ENCODE data around the gene KDF1.
A peak's percentile ranks its signal among the peaks of the same experiment; 100 is the strongest.

Gene KDF1

GRCh38 chr1:26910343-26911160 lies 49.7 kb downstream of the KDF1 start:
- H3K36me3 ChIP-seq (ENCODE audit: control insufficient read depth, insufficient read depth, low read length): no peaks in the 10 kb centered on the region
- no peak for DNase-seq (ENCODE audit: extremely low read depth, insufficient read length)
- no peaks in the 10 kb centered on the region for H3K27me3 ChIP-seq (replicated peaks; ENCODE audit: control insufficient read depth, insufficient read depth, low read length)
- TF ChIP-seq CTCF (IDR thresholded peaks at IDR 0.05; ENCODE audit: insufficient read depth, low read length, poor library complexity, severe bottlenecking): no peak
- H3K4me3 ChIP-seq (replicated peaks; ENCODE audit: low read depth, low read length): no peak overlapping the region

- Histone ChIP-seq H3K36me3 (ENCODE audit: control insufficient read depth, insufficient read depth, low read length) (no peaks in the 10 kb centered on the region), H3K4me3 (replicated peaks; ENCODE audit: low read depth, low read length) (no peak overlapping the region), H3K27me3 (replicated peaks; ENCODE audit: control insufficient read depth, insufficient read depth, low read length) (no peaks in the 10 kb centered on the region)
- no peak for TF ChIP-seq CTCF (IDR thresholded peaks at IDR 0.05; ENCODE audit: insufficient read depth, low read length, poor library complexity, severe bottlenecking)
- no peak for DNase-seq (ENCODE audit: extremely low read depth, insufficient read length)
Measured at GRCh38 chr1:26909951-26910342, 50.3 kb downstream of the KDF1 start.

- Histone ChIP-seq H3K27me3 (replicated peaks; ENCODE audit: control insufficient read depth, insufficient read depth, low read length) (no peaks in the 10 kb centered on the region), H3K4me3 (replicated peaks; ENCODE audit: low read depth, low read length) (no peak overlapping the region), H3K36me3 (ENCODE audit: control insufficient read depth, insufficient read depth, low read length) (no peaks in the 10 kb centered on the region)
- TF ChIP-seq CTCF (IDR thresholded peaks at IDR 0.05; ENCODE audit: insufficient read depth, low read length, poor library complexity, severe bottlenecking): no peak
- no peak for DNase-seq (ENCODE audit: extremely low read depth, insufficient read length)
Measured at GRCh38 chr1:26907071-26907917, 53.0 kb downstream of the KDF1 start.

- Histone ChIP-seq H3K4me3 (replicated peaks; ENCODE audit: low read depth, low read length) (peak overlapping the region; percentile 96), H3K36me3 (ENCODE audit: control insufficient read depth, insufficient read depth, low read length) (no peaks in the 10 kb centered on the region), H3K27me3 (replicated peaks; ENCODE audit: control insufficient read depth, insufficient read depth, low read length) (no peaks in the 10 kb centered on the region)
- no peak for TF ChIP-seq CTCF (IDR thresholded peaks at IDR 0.05; ENCODE audit: insufficient read depth, low read length, poor library complexity, severe bottlenecking)
- DNase-seq (ENCODE audit: extremely low read depth, insufficient read length): no peak
Measured at GRCh38 chr1:26900815-26901511, 59.3 kb downstream of the KDF1 start.

GRCh38 chr1:26900001-26900814 lies 60.1 kb downstream of the KDF1 start, which contains the start of gene GPATCH3:
GPATCH3 (minus strand) TSS chr1:26900467; CDS start chr1:26900442, 25 bp downstream.
- no peaks in the 10 kb centered on the region for H3K27me3 ChIP-seq (replicated peaks; ENCODE audit: control insufficient read depth, insufficient read depth, low read length)
- peaks cover 3% of the 10 kb centered on the region for H3K36me3 ChIP-seq (ENCODE audit: control insufficient read depth, insufficient read depth, low read length)
- peak within 1 kb of the TSS; percentile 96 for H3K4me3 ChIP-seq (replicated peaks; ENCODE audit: low read depth, low read length)
- DNase-seq (ENCODE audit: extremely low read depth, insufficient read length): peak; percentile 81
- no peak for TF ChIP-seq CTCF (IDR thresholded peaks at IDR 0.05; ENCODE audit: insufficient read depth, low read length, poor library complexity, severe bottlenecking)
